CD14-positive monocyte (primary cell): Measurements from ENCODE around the gene DNAJB11. TPM values are rescaled to one million over a fixed set of nuclear protein-coding genes. Genes with fewer than 3 reads are reported as not detected.

ENCODE experiments used
- polyA plus RNA-seq, 3 donors: library from polyadenylated mRNA; depleted of rRNA in 1 of 3; unstranded in 2 of 3; stranded (reverse) in 1 of 3; fragments of 300-500 nt in 2 of 3; fragments of >200 nt in 1 of 3; fragmentation: Illumina TruSeq in 2 of 3; gene quantifications; 1 replicate in 2 of 3; 2 replicates in 1 of 3; pipeline ENCODE4 v1.2.3, GENCODE V29; 2012 to 2021
- small RNA-seq: library from RNA; depleted of rRNA; stranded (forward); fragments of <200 nt; gene quantifications from one replicate; pipeline ENCODE3, GENCODE V24; 2012; ENCODE audit warnings: low read depth; ENCODE audit not compliant: insufficient read length

Gene DNAJB11
- polyA plus RNA-seq, 3 donors = 32.5 to 45.8 (median 44.6) TPM

Small RNAs within 50 kb of the gene (small RNA-seq; reads per million reads assigned to genes)
- not detected for gene RF00017

Other genes with a start within 250 kb of the DNAJB11 start
- gene DGKG, start 208.5 kb upstream of the DNAJB11 start, polyA plus RNA-seq = 1 to 10 TPM; 4.2 to 9.2 (median 4.3) TPM
- gene CRYGS, start 26.3 kb upstream of the DNAJB11 start, polyA plus RNA-seq = 1 to 10 TPM in 1 of 3 donors, under 1 TPM in 1, not detected in 1; 0.25 to 4.1 TPM
- 1 to 10 TPM; 9.2 to 9.6 (median 9.6) TPM for gene TBCCD1, start 3.4 kb upstream of the DNAJB11 start, polyA plus RNA-seq
- not detected for gene AHSG, start 42.3 kb downstream of the DNAJB11 start, polyA plus RNA-seq
- not detected for gene FETUB, start 69.7 kb downstream of the DNAJB11 start, polyA plus RNA-seq
- gene HRG, start 95.3 kb downstream of the DNAJB11 start, polyA plus RNA-seq = not detected
- not detected for gene KNG1, start 146.6 kb downstream of the DNAJB11 start, polyA plus RNA-seq
- 100 to 1,000 TPM in 1 of 3 donors, 10 to 100 TPM in 2; 67.0 to 405 (median 73.0) TPM for gene EIF4A2, start 212.9 kb downstream of the DNAJB11 start, polyA plus RNA-seq
- gene RFC4, start 235.8 kb downstream of the DNAJB11 start, polyA plus RNA-seq = 1 to 10 TPM; 3.9 to 6.2 (median 4.6) TPM